Activated naive CD8-positive, alpha-beta T cell treated with anti-CD3 and anti-CD28 coated beads, Interleukin-2, amount 10 ng/mL, durations not matched to agents 7 days and 5 days (primary cell): Measurements from ENCODE around the gene ITGB2. TPM values are rescaled to one million over a fixed set of nuclear protein-coding genes. Genes with fewer than 3 reads are reported as not detected.

Experiments
- total RNA-seq, 2 experiments: library from RNA; stranded (reverse); gene quantifications; one replicate each; pipeline ENCODE4 v1.2.3, GENCODE V29; 2021

ITGB2 gene
- total RNA-seq, 2 experiments from 2014 or later, result 416 to 452 TPM

Other genes starting within 250 kb of the ITGB2 start
- not detected for gene KRTAP12-1, start 238.7 kb downstream of the ITGB2 start, total RNA-seq
- not detected for gene KRTAP10-12, start 223.7 kb downstream of the ITGB2 start, total RNA-seq
- not detected for gene TSPEAR, start 209.3 kb downstream of the ITGB2 start, total RNA-seq
- 100 to 1,000 TPM; 111 TPM for gene UBE2G2, start 119.1 kb downstream of the ITGB2 start, total RNA-seq
- 10 to 100 TPM; 81.5 to 82.6 TPM for gene SUMO3, start 102.8 kb downstream of the ITGB2 start, total RNA-seq
- gene PTTG1IP, start 47.2 kb downstream of the ITGB2 start, total RNA-seq, result 10 to 100 TPM; 66.1 to 73.2 TPM
- gene SLX9, start 19.1 kb upstream of the ITGB2 start, total RNA-seq, result 10 to 100 TPM; 44.2 to 44.3 TPM
- 10 to 100 TPM; 48.3 to 48.4 TPM for gene ADARB1, start 153.7 kb upstream of the ITGB2 start, total RNA-seq